A549 (cell line): Measurements from ENCODE around the gene MLANA. TPM values are rescaled to one million over a fixed set of nuclear protein-coding genes. Genes with fewer than 3 reads are reported as not detected.

Experiments
- ATAC-seq, 2 experiments: fragments of 200-7000 bp in 1 of 2; fragments of >200 bp in 1 of 2; cut with Nextera tagmentation in 1 of 2; cut with Tn5 transposase in 1 of 2; 3 replicates each; pipeline versions ENCODE4 v1.8.0 to v1.9.1; 2018 to 2020; ENCODE audit warnings: mild to moderate bottlenecking in 1 of 2, moderate library complexity in 1 of 2
- CTCF ChIA-PET: fragments of 300-600 bp; sonication (Branson Sonifier 250); formaldehyde crosslinking; extraction: SDS; loops from one replicate; lab custom pipeline; 2021; ENCODE audit warnings: antibody characterized with exemption, inconsistent platforms; lab: Yijun Ruan, JAX
- POLR2A ChIA-PET: fragments of 350-600 bp; formaldehyde crosslinking; extraction: SDS; loops from one replicate; lab custom pipeline; 2021; ENCODE audit warnings: antibody characterized with exemption, inconsistent platforms; lab: Yijun Ruan, JAX
- DNase-seq, 2 experiments: peaks; one replicate each; pipeline versions ENCODE4 v3.0.0 to v3.0.0-alpha.2; 2011 to 2016; ENCODE audit warnings: low read depth in 1 of 2, low spot score in 1 of 2
- FAIRE-seq: peaks from 2 replicates; lab custom pipeline; 2011; peaks lifted over from hg19 to GRCh38; lab: Jason Lieb, UNC
- H3K27ac ChIP-seq, 2 experiments: fragments of >200 bp; sonication (Bioruptor Twin); formaldehyde crosslinking; 3 replicates each; pipeline ENCODE4 v1.5.1; 2016 to 2017
- H3K4me1 ChIP-seq: fragments of >200 bp; sonication (Bioruptor Twin); formaldehyde crosslinking; 3 replicates; pipeline ENCODE4 v1.6.1; 2016
- H3K4me2 ChIP-seq: fragments of >200 bp; sonication (Bioruptor Twin); formaldehyde crosslinking; 3 replicates; pipeline ENCODE4 v1.6.1; 2016
- H3K4me3 ChIP-seq: fragments of >200 bp; sonication (Bioruptor Twin); formaldehyde crosslinking; 3 replicates; pipeline ENCODE4 v1.5.1; 2016
- H3K9me3 ChIP-seq: fragments of >200 bp; sonication (Bioruptor Twin); formaldehyde crosslinking; 3 replicates; pipeline ENCODE4 v1.6.1; 2016
- ATOH8 ChIP-seq: fragments of 250-450 bp; sonication (Bioruptor Pico); IDR thresholded peaks from 2 replicates; pipeline ENCODE4 v1.5.0; 2020; ENCODE audit warnings: low read depth, mild to moderate bottlenecking, moderate library complexity
- BCL3 ChIP-seq: fragments of >200 bp; sonication (Bioruptor Twin); formaldehyde crosslinking; IDR thresholded peaks from 3 replicates; pipeline ENCODE4 v1.6.1; 2016
- CBX8 ChIP-seq: fragments of 200-600 bp; sonication (generic); IDR thresholded peaks from 2 replicates; pipeline ENCODE4 v1.6.1; 2016
- CHD2 ChIP-seq: fragments of 150-350 bp; IDR thresholded peaks from 2 replicates; pipeline ENCODE4 v1.6.1; 2014; ENCODE audit warnings: low read length; ENCODE audit not compliant: partially characterized antibody
- E2F6 ChIP-seq: IDR thresholded peaks from 2 replicates; pipeline ENCODE4 v1.6.1; 2012; ENCODE audit warnings: low read depth, borderline replicate concordance
- ESRRA ChIP-seq: fragments of 150-350 bp; IDR thresholded peaks from 2 replicates; pipeline ENCODE4 v1.6.1; 2014; ENCODE audit warnings: mild to moderate bottlenecking, low read length, borderline replicate concordance
- FOSB ChIP-seq: fragments of 250-450 bp; sonication (Bioruptor Pico); IDR thresholded peaks from 2 replicates; pipeline ENCODE4 v1.5.0; 2020; ENCODE audit warnings: mild to moderate bottlenecking, moderate library complexity
- FOXS1 ChIP-seq: fragments of 250-450 bp; sonication (Bioruptor Pico); IDR thresholded peaks from 2 replicates; pipeline ENCODE4 v1.5.0; 2020; ENCODE audit warnings: mild to moderate bottlenecking, moderate library complexity
- HDAC2 ChIP-seq: fragments of 200-600 bp; sonication (generic); IDR thresholded peaks from 2 replicates; pipeline ENCODE4 v1.6.1; 2016
- HES2 ChIP-seq: fragments of >200 bp; sonication (Bioruptor Twin); formaldehyde crosslinking; IDR thresholded peaks from 2 replicates; pipeline ENCODE4 v1.6.1; 2016
- HOXB13 ChIP-seq: fragments of 250-450 bp; sonication (Bioruptor Pico); IDR thresholded peaks from 2 replicates; pipeline ENCODE4 v1.5.0; 2020; ENCODE audit warnings: low read depth, mild to moderate bottlenecking, moderate library complexity
- HOXB5 ChIP-seq: fragments of 250-450 bp; sonication (Bioruptor Pico); IDR thresholded peaks from 2 replicates; pipeline ENCODE4 v1.5.0; 2020; ENCODE audit warnings: mild to moderate bottlenecking, moderate library complexity
- MAZ ChIP-seq: fragments of 150-350 bp; IDR thresholded peaks from 2 replicates; pipeline ENCODE4 v1.6.1; 2014; ENCODE audit warnings: antibody characterized with exemption, low read depth, low read length, borderline replicate concordance
- MYC ChIP-seq: IDR thresholded peaks from 2 replicates; pipeline ENCODE4 v1.6.1; 2012; ENCODE audit warnings: mild to moderate bottlenecking, inconsistent platforms, low read length, improper control_type of control experiment, borderline replicate concordance
- NR3C1 ChIP-seq: fragments of >200 bp; sonication (Bioruptor Twin); formaldehyde crosslinking; IDR thresholded peaks from 3 replicates; pipeline ENCODE4 v1.6.1; 2017
- PBX3 ChIP-seq: IDR thresholded peaks from 2 replicates; pipeline ENCODE4 v1.6.1; 2012
- PHF8 ChIP-seq: fragments of 200-600 bp; sonication (generic); IDR thresholded peaks from 2 replicates; pipeline ENCODE4 v1.6.1; 2016; ENCODE audit warnings: low read depth, mild to moderate bottlenecking, antibody characterized with exemption, moderate library complexity, borderline replicate concordance
- POLR2AphosphoS2 ChIP-seq: conservative IDR thresholded peaks from 2 replicates; pipeline ENCODE4 v1.6.1; 2012; ENCODE audit warnings: low read length, improper control_type of control experiment, inconsistent platforms
- REST ChIP-seq: fragments of 200-600 bp; sonication (generic); IDR thresholded peaks from 2 replicates; pipeline ENCODE4 v1.6.1; 2016; ENCODE audit warnings: antibody characterized with exemption, mild to moderate bottlenecking, moderate library complexity
- SREBF2 ChIP-seq: fragments of 450-650 bp; IDR thresholded peaks from 2 replicates; pipeline ENCODE4 v1.6.1; 2014; ENCODE audit warnings: mild to moderate bottlenecking, moderate library complexity
- TP53 ChIP-seq: fragments of 250-450 bp; sonication (Bioruptor Pico); IDR thresholded peaks from 2 replicates; pipeline ENCODE4 v1.5.0; 2021; ENCODE audit warnings: mild to moderate bottlenecking, moderate library complexity
- USF2 ChIP-seq: fragments of 450-650 bp; IDR thresholded peaks from 2 replicates; pipeline ENCODE4 v1.6.1; 2014; ENCODE audit warnings: antibody characterized with exemption
- ZSCAN20 ChIP-seq: fragments of 250-450 bp; sonication (Bioruptor Pico); IDR thresholded peaks from 2 replicates; pipeline ENCODE4 v1.8.0; 2022; ENCODE audit warnings: mild to moderate bottlenecking, moderate library complexity
- WGBS: methylation state at CpG from one replicate; pipeline ENCODE4 v1.1.6; 2017; ENCODE audit errors: missing lambda C conversion rate; 5-methylcytosine and 5-hydroxymethylcytosine counted together
- polyA plus RNA-seq, 4 experiments: library from polyadenylated mRNA; depleted of rRNA in 3 of 4; stranded (reverse); fragments of >200 nt; fragmentation: RNase III in 1 of 4; extraction: RNeasy Plus Mini Kit Qiagen cat#74134 plus additional on column Dnase treatment in 1 of 4; gene quantifications; 2 replicates in 3 of 4; 3 replicates in 1 of 4; pipeline ENCODE4 v1.2.3, GENCODE V29; 2011 to 2017

Gene MLANA
- polyA plus RNA-seq, 2 of the 4 experiments (the other 2 are of a cell fraction) = not detected

- no peak for ATAC-seq
- Histone ChIP-seq H3K27ac (no peak overlapping the region), H3K4me3 (no peak overlapping the region), H3K4me2 (no peak overlapping the region), H3K4me1 (no peaks in the 10 kb centered on the region), H3K9me3 (no peaks in the 10 kb centered on the region)
- WGBS = 100% methylated on average over 2 of the region's 2 CpGs
- FAIRE-seq = no peak
- TF ChIP-seq NR3C1 (no peak), HES2 (no peak), PHF8 (no peak), SREBF2 (no peak), POLR2AphosphoS2 (no peak), ATOH8 (CRISPR knock-in tag) (no peak), MAZ (no peak), E2F6 (no peak), CHD2 (no peak), HOXB5 (no peak), FOSB (CRISPR knock-in tag) (no peak), ZSCAN20 (CRISPR knock-in tag) (no peak), ESRRA (no peak)
- CTCF ChIA-PET = interaction anchor here (0.5 to 1.1 kb wide), 4 partner anchors 9 to 119 kb away, joined by 3 read pairs; no protein-coding TSS in a partner anchor
- no peak for DNase-seq
- POLR2A ChIA-PET = no interaction called here
These were observed 30.2 kb downstream of the MLANA start for GRCh38 chr9:5920860-5921328.

- 78% methylated on average over 2 of the region's 2 CpGs for WGBS
- no peaks in the 10 kb centered on the region for H3K9me3 ChIP-seq
- TF ChIP-seq NR3C1 (no peak), PBX3 (no peak), TP53 (CRISPR knock-in tag) (no peak), CBX8 (no peak), FOXS1 (CRISPR knock-in tag) (no peak), USF2 (no peak), REST (no peak), BCL3 (no peak), MYC (no peak), ZSCAN20 (CRISPR knock-in tag) (no peak), POLR2AphosphoS2 (no peak), HDAC2 (no peak), HOXB13 (CRISPR knock-in tag) (no peak)
- ChIA-PET CTCF (interaction anchor here (1.0 kb wide), 1 partner anchor 37 kb away, joined by 3 read pairs; no protein-coding TSS in a partner anchor), POLR2A (no interaction called here)
- H3K4me2 ChIP-seq = no peak overlapping the region
- no peak for FAIRE-seq
- ATAC-seq = no peak
- DNase-seq = no peak
- no peak overlapping the region for H3K27ac ChIP-seq
- no peaks in the 10 kb centered on the region for H3K4me1 ChIP-seq
- H3K4me3 ChIP-seq = no peak overlapping the region
These were observed 31.5 kb downstream of the MLANA start for GRCh38 chr9:5922192-5922591.
